Astrocyte (in vitro differentiated cells and primary cell): ENCODE measurements around the gene ZNF778. TPM values are rescaled to one million over a fixed set of nuclear protein-coding genes. Genes with fewer than 3 reads are reported as not detected.
"Not testable (repeated sequence)": the region's sequence is repeated elsewhere in the genome, so short reads cannot be mapped to it uniquely, and the experiment has no call there.

Source experiments
- DNase-seq: peaks from one replicate; pipeline ENCODE4 v3.0.0-alpha.2; 2010; ENCODE audit warnings: low read depth
- FAIRE-seq: peaks from 2 replicates; lab custom pipeline; 2011; peaks lifted over from hg19 to GRCh38; lab: Jason Lieb, UNC
- H2AFZ ChIP-seq: 2 replicates; pipeline ENCODE4 v1.6.0; 2012; ENCODE audit warnings: low read depth, low read length, inconsistent platforms
- H3K27ac ChIP-seq: 2 replicates; pipeline ENCODE4 v1.5.1; 2011; ENCODE audit warnings: low read depth, low read length, inconsistent platforms
- H3K27me3 ChIP-seq: 2 replicates; pipeline ENCODE4 v1.6.0; 2011; ENCODE audit warnings: low read length, inconsistent platforms; ENCODE audit not compliant: insufficient read depth
- H3K36me3 ChIP-seq: 2 replicates; pipeline ENCODE4 v1.5.1; 2011; ENCODE audit warnings: low read length, inconsistent platforms; ENCODE audit not compliant: insufficient read depth
- H3K4me1 ChIP-seq: 2 replicates; pipeline ENCODE4 v1.5.1; 2011; ENCODE audit warnings: low read length, inconsistent platforms; ENCODE audit not compliant: insufficient read depth
- H3K4me2 ChIP-seq: 2 replicates; pipeline ENCODE4 v1.6.0; 2012; ENCODE audit warnings: low read length, inconsistent platforms
- H3K4me3 ChIP-seq: 2 replicates; pipeline ENCODE4 v1.5.1; 2011; ENCODE audit warnings: low read depth, mild to moderate bottlenecking, low read length, inconsistent platforms; ENCODE audit not compliant: insufficient read depth
- H3K79me2 ChIP-seq: 2 replicates; pipeline ENCODE4 v1.6.0; 2012; ENCODE audit warnings: mild to moderate bottlenecking, low read length, inconsistent platforms; ENCODE audit not compliant: insufficient read depth
- H3K9ac ChIP-seq: 2 replicates; pipeline ENCODE4 v1.6.0; 2012; ENCODE audit warnings: mild to moderate bottlenecking, low read length, inconsistent platforms
- H3K9me3 ChIP-seq: 2 replicates; pipeline ENCODE4 v1.5.1; 2012; ENCODE audit warnings: low read depth, mild to moderate bottlenecking, low read length, inconsistent platforms; ENCODE audit not compliant: insufficient read depth
- H4K20me1 ChIP-seq: 2 replicates; pipeline ENCODE4 v1.6.0; 2012; ENCODE audit warnings: low read length, inconsistent platforms; ENCODE audit not compliant: insufficient read depth
- H3K27ac Mint-ChIP-seq: one replicate; pipeline ENCODE4 v1.8.0; 2021; ENCODE audit warnings: mild to moderate bottlenecking, mixed read lengths; ENCODE audit not compliant: unreplicated experiment
- H3K27me3 Mint-ChIP-seq: one replicate; pipeline ENCODE4 v1.8.0; 2021; ENCODE audit warnings: low read depth, mixed read lengths; ENCODE audit not compliant: unreplicated experiment
- H3K36me3 Mint-ChIP-seq: one replicate; pipeline ENCODE4 v1.8.0; 2021; ENCODE audit warnings: low read depth, mixed read lengths; ENCODE audit not compliant: unreplicated experiment
- H3K4me1 Mint-ChIP-seq: one replicate; pipeline ENCODE4 v1.8.0; 2021; ENCODE audit warnings: low read depth, mixed read lengths; ENCODE audit not compliant: unreplicated experiment
- H3K4me3 Mint-ChIP-seq: one replicate; pipeline ENCODE4 v1.8.0; 2021; ENCODE audit warnings: mild to moderate bottlenecking, moderate library complexity, mixed read lengths; ENCODE audit not compliant: unreplicated experiment
- H3K9me3 Mint-ChIP-seq: one replicate; pipeline ENCODE4 v1.8.0; 2021; ENCODE audit warnings: mild to moderate bottlenecking, mixed read lengths; ENCODE audit not compliant: unreplicated experiment
- CTCF ChIP-seq: IDR thresholded peaks from 2 replicates; pipeline ENCODE4 v1.5.1; 2011; ENCODE audit warnings: low read depth, mild to moderate bottlenecking, inconsistent platforms, low read length, moderate library complexity; ENCODE audit not compliant: insufficient read depth
- EZH2 ChIP-seq: IDR thresholded peaks from 2 replicates; pipeline ENCODE4 v1.6.1; 2012; ENCODE audit warnings: mild to moderate bottlenecking, low read length, inconsistent platforms; ENCODE audit not compliant: insufficient read depth
- total RNA-seq: library from RNA; stranded (reverse); gene quantifications from 2 replicates; pipeline ENCODE4 v1.2.1, GENCODE V29; 2021

ZNF778 gene
- total RNA-seq, 1 donor from 2014 or later, result 15.5 TPM

DNA sequence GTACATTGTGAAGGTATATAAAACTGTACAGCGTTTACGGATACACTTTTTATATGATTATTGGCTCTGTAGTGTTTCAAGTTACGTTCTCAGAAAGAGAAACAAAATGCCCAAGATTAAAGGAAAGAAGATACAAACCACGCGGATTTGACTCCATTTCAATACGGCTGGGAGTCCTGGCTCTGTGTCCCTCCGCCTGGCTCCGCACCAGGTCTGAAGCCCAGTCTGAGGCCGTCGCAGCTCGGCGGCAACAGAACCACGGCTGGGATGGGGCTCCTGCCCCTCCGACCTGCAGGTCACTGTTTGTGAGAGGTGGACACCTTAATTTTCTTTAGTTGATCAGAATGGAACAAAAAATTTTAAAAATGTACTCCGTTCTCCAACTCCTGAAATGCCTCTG is 50.2 kb downstream of the ZNF778 start:
- not testable (repeated sequence) for H3K27ac Mint-ChIP-seq
- peaks cover 19% of the 10 kb centered on the region for H3K36me3 Mint-ChIP-seq

DNA sequence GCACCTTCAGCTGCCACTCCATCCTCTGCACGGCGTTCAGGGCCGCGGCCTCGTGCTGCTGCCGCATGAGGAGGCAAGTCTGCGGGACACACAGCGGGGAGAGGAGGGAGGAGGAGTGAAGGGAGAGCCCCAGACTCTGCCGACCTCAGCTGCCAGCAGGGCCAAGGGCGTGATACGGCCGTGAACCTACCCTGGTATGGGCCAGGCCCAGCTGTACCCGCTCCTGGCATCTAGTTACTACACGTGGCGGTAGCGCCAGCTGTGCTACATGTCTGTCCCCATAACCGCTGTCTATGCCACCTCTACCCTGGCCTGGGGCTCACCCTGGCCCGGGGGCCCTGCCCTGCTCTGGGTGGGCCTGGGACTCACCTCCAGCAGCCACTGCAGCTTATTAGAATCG is 51.1 kb downstream of the ZNF778 start:
- H3K36me3 Mint-ChIP-seq, result peaks cover 20% of the 10 kb centered on the region
- no peak overlapping the region for H3K27ac Mint-ChIP-seq
- Histone ChIP-seq H3K27ac (no peak overlapping the region), H3K4me3 (no peak overlapping the region), H3K79me2 (peaks cover 6% of the 10 kb centered on the region), H3K9me3 (no peaks in the 10 kb centered on the region), H3K27me3 (no peaks in the 10 kb centered on the region), H3K36me3 (peaks cover 14% of the 10 kb centered on the region), H3K4me2 (no peak overlapping the region), H3K4me1 (peaks cover 10% of the 10 kb centered on the region), H3K9ac (no peak overlapping the region), H2AFZ (no peak overlapping the region), H4K20me1 (peaks cover 33% of the 10 kb centered on the region)
- no peaks in the 10 kb centered on the region for H3K27me3 Mint-ChIP-seq
- FAIRE-seq, result no peak
- DNase-seq, result no peak
- H3K4me1 Mint-ChIP-seq, result no peaks in the 10 kb centered on the region
- TF ChIP-seq CTCF, result no peak
- TF ChIP-seq EZH2, result no peak
- no peak overlapping the region for H3K4me3 Mint-ChIP-seq
- H3K9me3 Mint-ChIP-seq, result no peaks in the 10 kb centered on the region

More for the DNA sequence above, 50.2 kb downstream of the ZNF778 start:
- not testable (repeated sequence) for DNase-seq, H3K4me1 Mint-ChIP-seq, H3K27ac ChIP-seq, H3K4me3 ChIP-seq, H3K27me3 Mint-ChIP-seq, H3K4me1 ChIP-seq, H3K27me3 ChIP-seq, H3K9me3 Mint-ChIP-seq, H3K79me2 ChIP-seq, H2AFZ ChIP-seq, H3K9me3 ChIP-seq, H3K9ac ChIP-seq, H3K4me2 ChIP-seq, H3K4me3 Mint-ChIP-seq
- Histone ChIP-seq H3K36me3 (peaks cover 11% of the 10 kb centered on the region), H4K20me1 (peaks cover 28% of the 10 kb centered on the region)
- peak; percentile 78 for FAIRE-seq

DNA sequence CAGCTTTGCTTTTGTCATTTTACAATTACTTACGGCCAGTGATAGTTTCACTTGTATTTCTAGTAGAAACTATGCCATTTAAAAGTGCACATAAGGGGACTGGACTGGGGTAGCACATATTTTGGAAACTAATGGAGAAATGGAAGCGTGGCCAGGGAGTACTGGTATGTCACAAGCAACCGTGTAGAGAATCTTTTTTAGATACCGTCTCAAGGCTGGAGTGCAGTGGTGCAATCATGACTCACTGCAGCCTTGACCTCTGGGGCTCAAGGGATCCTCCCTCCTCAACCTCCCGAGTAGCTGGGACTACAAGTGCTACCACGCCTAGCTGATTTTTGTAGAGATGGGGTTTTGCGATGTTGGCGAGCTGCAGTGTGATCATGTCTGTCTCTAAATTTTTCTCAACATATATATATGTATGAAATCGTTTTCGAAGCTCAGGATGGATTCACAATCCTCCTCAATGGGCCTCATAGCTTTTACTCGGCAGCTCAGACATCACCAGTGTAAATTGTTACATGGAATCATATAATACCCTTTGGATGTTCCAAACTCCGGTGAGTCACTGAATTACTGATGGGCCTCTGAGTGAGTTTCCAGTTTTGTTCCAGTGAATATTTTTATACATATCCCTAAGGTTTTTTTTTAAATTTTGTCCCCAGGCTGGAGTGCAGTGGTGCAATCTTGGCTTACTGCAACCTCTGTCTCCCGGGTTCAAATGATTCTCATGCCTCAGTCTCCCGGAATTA is 51.7 kb downstream of the ZNF778 start:
- Mint-ChIP-seq H3K27ac (peak overlapping the region; percentile 62), H3K9me3 (no peaks in the 10 kb centered on the region), H3K36me3 (peaks cover 17% of the 10 kb centered on the region), H3K4me1 (no peaks in the 10 kb centered on the region), H3K4me3 (no peak overlapping the region), H3K27me3 (no peaks in the 10 kb centered on the region)
- Histone ChIP-seq H3K79me2 (peaks cover 6% of the 10 kb centered on the region), H3K27me3 (no peaks in the 10 kb centered on the region), H3K9me3 (no peaks in the 10 kb centered on the region), H3K4me1 (peaks cover 10% of the 10 kb centered on the region), H3K4me2 (no peak overlapping the region), H2AFZ (no peak overlapping the region), H3K36me3 (peaks cover 14% of the 10 kb centered on the region), H3K9ac (no peak overlapping the region), H3K27ac (no peak overlapping the region), H3K4me3 (no peak overlapping the region), H4K20me1 (peaks cover 39% of the 10 kb centered on the region)
- DNase-seq (peak; percentile 14), FAIRE-seq (no peak)
- no peak for TF ChIP-seq CTCF
- TF ChIP-seq EZH2, result no peak
